ENCODE data around the gene DNAJC5. TPM values are rescaled to one million over a fixed set of nuclear protein-coding genes. Genes with fewer than 3 reads are reported as not detected.

DNAJC5 gene
- polyA plus RNA-seq, 1 donor (not counting 4 experiments of a cell fraction or from before 2014, with no cell fraction given) = 43.7 TPM

- Histone ChIP-seq H2AFZ (ENCODE audit: control insufficient read depth, low read length) (no peak overlapping the region), H3K36me3 (ENCODE audit: control insufficient read depth in 2 of 2, extremely low read depth in 1 of 2, insufficient read depth in 2 of 2, low read length in 2 of 2) (no peaks in the 10 kb centered on the region), H3K9ac (ENCODE audit: control insufficient read depth, extremely low read depth, insufficient read depth, low read length) (no peak overlapping the region), H3K9me1 (ENCODE audit: control insufficient read depth, extremely low read depth, insufficient read depth, low read length) (no peaks in the 10 kb centered on the region), H4K20me1 (ENCODE audit: control insufficient read depth, extremely low read depth, insufficient read depth, low read length) (no peaks in the 10 kb centered on the region), H3K27ac (ENCODE audit: control insufficient read depth, insufficient read depth, low read length) (no peak overlapping the region), H3K4me2 (ENCODE audit: control insufficient read depth, extremely low read depth, insufficient read depth, low read depth, low read length) (no peak overlapping the region), H3K79me2 (ENCODE audit: control insufficient read depth, insufficient read depth, low read length) (peaks cover 10% of the 10 kb centered on the region), H3K9me3 (ENCODE audit: control insufficient read depth, low read depth, low read length) (no peaks in the 10 kb centered on the region), H3K4me3 (ENCODE audit: control insufficient read depth in 2 of 3, extremely low read depth in 1 of 3, insufficient read depth in 2 of 3, low read depth in 1 of 3, low read length in 3 of 3) (no peak overlapping the region), H3K27me3 (ENCODE audit: control insufficient read depth, extremely low read depth, insufficient read depth, low read length) (no peaks in the 10 kb centered on the region), H3K4me1 (ENCODE audit: control insufficient read depth, extremely low read depth, insufficient read depth, low read length) (peaks cover 27% of the 10 kb centered on the region)
- TF ChIP-seq CTCF (optimal IDR thresholded peaks at IDR 0.05 in 1 of 3, IDR thresholded peaks at IDR 0.05 in 1 of 3, conservative IDR thresholded peaks at IDR 0.05 in 1 of 3; ENCODE audit: extremely low read depth in 1 of 3, insufficient read depth in 2 of 3, low read length in 3 of 3) (no peak), EZH2 (IDR thresholded peaks at IDR 0.05; ENCODE audit: low read length) (no peak)
- no peak for FAIRE-seq
- no peak for DNase-seq (ENCODE audit: low read depth, low spot score)
- dilution Hi-C loops (cut with MboI; ENCODE audit: extremely low pct_ligation_motif_present, low sequenced_read_pairs) = no loop called here
These were observed 82.2 kb downstream of the DNAJC5 start for GRCh38 chr20:63976980-63977738.

- H3K27ac ChIP-seq (ENCODE audit: control insufficient read depth, insufficient read depth, low read length) = no peak overlapping the region
- DNase-seq (ENCODE audit: low read depth, low spot score) (no peak), FAIRE-seq (no peak)
- no peak overlapping the region for H2AFZ ChIP-seq (ENCODE audit: control insufficient read depth, low read length)
- H3K79me2 ChIP-seq (ENCODE audit: control insufficient read depth, insufficient read depth, low read length) = peaks cover 16% of the 10 kb centered on the region
- H3K27me3 ChIP-seq (ENCODE audit: control insufficient read depth, extremely low read depth, insufficient read depth, low read length) = no peaks in the 10 kb centered on the region
- no peaks in the 10 kb centered on the region for H4K20me1 ChIP-seq (ENCODE audit: control insufficient read depth, extremely low read depth, insufficient read depth, low read length)
- dilution Hi-C loops (cut with MboI; ENCODE audit: extremely low pct_ligation_motif_present, low sequenced_read_pairs) = no loop called here
- H3K4me3 ChIP-seq (ENCODE audit: control insufficient read depth in 2 of 3, extremely low read depth in 1 of 3, insufficient read depth in 2 of 3, low read depth in 1 of 3, low read length in 3 of 3) = no peak overlapping the region
- peaks cover 31% of the 10 kb centered on the region for H3K4me1 ChIP-seq (ENCODE audit: control insufficient read depth, extremely low read depth, insufficient read depth, low read length)
- TF ChIP-seq CTCF (optimal IDR thresholded peaks at IDR 0.05 in 1 of 3, IDR thresholded peaks at IDR 0.05 in 1 of 3, conservative IDR thresholded peaks at IDR 0.05 in 1 of 3; ENCODE audit: extremely low read depth in 1 of 3, insufficient read depth in 2 of 3, low read length in 3 of 3) (no peak), EZH2 (IDR thresholded peaks at IDR 0.05; ENCODE audit: low read length) (no peak)
- H3K9me1 ChIP-seq (ENCODE audit: control insufficient read depth, extremely low read depth, insufficient read depth, low read length) = no peaks in the 10 kb centered on the region
- H3K4me2 ChIP-seq (ENCODE audit: control insufficient read depth, extremely low read depth, insufficient read depth, low read depth, low read length) = no peak overlapping the region
- H3K9me3 ChIP-seq (ENCODE audit: control insufficient read depth, low read depth, low read length) = no peaks in the 10 kb centered on the region
- H3K9ac ChIP-seq (ENCODE audit: control insufficient read depth, extremely low read depth, insufficient read depth, low read length) = no peak overlapping the region
- H3K36me3 ChIP-seq (ENCODE audit: control insufficient read depth in 2 of 2, extremely low read depth in 1 of 2, insufficient read depth in 2 of 2, low read length in 2 of 2) = peaks cover 0 to under 1% of the 10 kb centered on the region in 2 experiments
These were observed 82.9 kb downstream of the DNAJC5 start for GRCh38 chr20:63977739-63978276.
